Activated CD4-positive, alpha-beta memory T cell treated with anti-CD3 and anti-CD28 coated beads for 36 hours (primary cell): Measurements from ENCODE around the gene TBCD. TPM values are rescaled to one million over a fixed set of nuclear protein-coding genes. Genes with fewer than 3 reads are reported as not detected.

ENCODE experiments used
- CTCF ChIA-PET: fragments of 350-600 bp; sonication (Branson Sonifier 250); formaldehyde crosslinking; loops from one replicate; lab custom pipeline; 2021; ENCODE audit warnings: antibody characterized with exemption, inconsistent platforms; lab: Charles Lee
- POLR2A ChIA-PET: fragments of 350-600 bp; sonication (Branson Sonifier 250); formaldehyde crosslinking; loops from one replicate; lab custom pipeline; 2021; ENCODE audit warnings: antibody characterized with exemption; lab: Charles Lee
- DNase-seq: peaks from one replicate; pipeline ENCODE4 v3.0.0-alpha.2; 2020
- H3K27ac Mint-ChIP-seq: one replicate; pipeline ENCODE4 v1.8.0; 2021; ENCODE audit warnings: mixed read lengths
- H3K27me3 Mint-ChIP-seq: one replicate; pipeline ENCODE4 v1.8.0; 2021; ENCODE audit warnings: mixed read lengths
- H3K36me3 Mint-ChIP-seq: one replicate; pipeline ENCODE4 v1.8.0; 2021; ENCODE audit warnings: mixed read lengths
- H3K4me1 Mint-ChIP-seq: one replicate; pipeline ENCODE4 v1.8.0; 2021; ENCODE audit warnings: low read depth, mixed read lengths
- H3K4me3 Mint-ChIP-seq: one replicate; pipeline ENCODE4 v1.8.0; 2021; ENCODE audit warnings: mild to moderate bottlenecking, mixed read lengths
- H3K9me3 Mint-ChIP-seq: one replicate; pipeline ENCODE4 v1.8.0; 2021; ENCODE audit warnings: mixed read lengths
- intact Hi-C: fragments of 100-400 bp; cut with micrococcal nuclease; formaldehyde crosslinking; loops from one replicate; pipeline ENCODE4 v1.15.1; 2023
- total RNA-seq, 2 experiments: library from RNA; stranded (reverse); gene quantifications; one replicate each; pipeline ENCODE4 v1.2.3, GENCODE V29; 2021

The TBCD gene
- total RNA-seq, 2 experiments from 2014 or later = 97.0 to 98.2 TPM

GRCh38 chr17:82889496-82890338 lies 137.9 kb downstream of the TBCD start:
- DNase-seq = no peak
- H3K27ac Mint-ChIP-seq = no peak overlapping the region
- ChIA-PET POLR2A (no interaction called here), CTCF (no interaction called here)
- H3K36me3 Mint-ChIP-seq = peaks cover 7% of the 10 kb centered on the region
- H3K4me1 Mint-ChIP-seq = peaks cover 52% of the 10 kb centered on the region
- no peak overlapping the region for H3K4me3 Mint-ChIP-seq
- H3K27me3 Mint-ChIP-seq = no peaks in the 10 kb centered on the region
- intact Hi-C loops = loop anchor here (10.0 kb wide), 1 partner anchor 165 kb away; no protein-coding TSS in a partner anchor
- H3K9me3 Mint-ChIP-seq = no peaks in the 10 kb centered on the region

- Mint-ChIP-seq H3K9me3 (no peaks in the 10 kb centered on the region), H3K4me1 (peaks cover 51% of the 10 kb centered on the region), H3K27me3 (no peaks in the 10 kb centered on the region), H3K4me3 (no peak overlapping the region), H3K36me3 (peaks cover 7% of the 10 kb centered on the region), H3K27ac (no peak overlapping the region)
- intact Hi-C loops = no loop called here
- POLR2A ChIA-PET = no interaction called here
- no peak for DNase-seq
- CTCF ChIA-PET = no interaction called here
Observed at GRCh38 chr17:82890339-82890730, 138.5 kb downstream of the TBCD start.

- ChIA-PET CTCF (no interaction called here), POLR2A (no interaction called here)
- H3K4me3 Mint-ChIP-seq = no peak overlapping the region
- peaks cover 47% of the 10 kb centered on the region for H3K4me1 Mint-ChIP-seq
- peaks cover 7% of the 10 kb centered on the region for H3K36me3 Mint-ChIP-seq
- no peak for DNase-seq
- H3K9me3 Mint-ChIP-seq = no peaks in the 10 kb centered on the region
- intact Hi-C loops = no loop called here
- no peaks in the 10 kb centered on the region for H3K27me3 Mint-ChIP-seq
- no peak overlapping the region for H3K27ac Mint-ChIP-seq
Observed at GRCh38 chr17:82890926-82891678, 139.2 kb downstream of the TBCD start.

GRCh38 chr17:82891911-82892310 lies 140.0 kb downstream of the TBCD start:
- Mint-ChIP-seq H3K9me3 (no peaks in the 10 kb centered on the region), H3K27me3 (no peaks in the 10 kb centered on the region), H3K27ac (no peak overlapping the region), H3K4me3 (no peak overlapping the region), H3K4me1 (peaks cover 45% of the 10 kb centered on the region), H3K36me3 (peaks cover 8% of the 10 kb centered on the region)
- intact Hi-C loops = no loop called here
- CTCF ChIA-PET = interaction anchor here (1.1 kb wide), 1 partner anchor 28 kb away, joined by 3 read pairs; no protein-coding TSS in a partner anchor
- DNase-seq = no peak
- POLR2A ChIA-PET = no interaction called here

- no peaks in the 10 kb centered on the region for H3K9me3 Mint-ChIP-seq
- peak overlapping the region; percentile 87 for H3K27ac Mint-ChIP-seq
- ChIA-PET POLR2A (interaction anchor here (1.4 kb wide), 1 partner anchor 29 kb away, joined by 4 read pairs; no protein-coding TSS in a partner anchor), CTCF (interaction anchor here (0.9 to 1.6 kb wide), 5 partner anchors 15 to 111 kb away, joined by 3 to 6 read pairs (median 4); no protein-coding TSS in a partner anchor)
- intact Hi-C loops = loop anchor here (1.0 kb wide), 3 partner anchors 8 to 111 kb away; no protein-coding TSS in a partner anchor
- no peaks in the 10 kb centered on the region for H3K27me3 Mint-ChIP-seq
- H3K36me3 Mint-ChIP-seq = peaks cover 5% of the 10 kb centered on the region
- peak overlapping the region; percentile 55 for H3K4me3 Mint-ChIP-seq
- H3K4me1 Mint-ChIP-seq = peaks cover 36% of the 10 kb centered on the region
- DNase-seq = peak; percentile 82
Observed at GRCh38 chr17:82892899-82893565, 141.2 kb downstream of the TBCD start.

- peak overlapping the region; percentile 55 for H3K4me3 Mint-ChIP-seq
- ChIA-PET CTCF (interaction anchor here (0.9 to 1.6 kb wide), 3 partner anchors 14 to 24 kb away, joined by 4 to 6 read pairs (median 5); no protein-coding TSS in a partner anchor), POLR2A (interaction anchor here (1.4 kb wide), 1 partner anchor 30 kb away, joined by 4 read pairs; no protein-coding TSS in a partner anchor)
- peaks cover 36% of the 10 kb centered on the region for H3K4me1 Mint-ChIP-seq
- no peaks in the 10 kb centered on the region for H3K9me3 Mint-ChIP-seq
- H3K27ac Mint-ChIP-seq = peak overlapping the region; percentile 87
- H3K27me3 Mint-ChIP-seq = no peaks in the 10 kb centered on the region
- H3K36me3 Mint-ChIP-seq = peaks cover 8% of the 10 kb centered on the region
- intact Hi-C loops = loop anchor here (1.0 kb wide), 3 partner anchors 8 to 111 kb away; no protein-coding TSS in a partner anchor
- peak; percentile 32 for DNase-seq
Observed at GRCh38 chr17:82893779-82894178, 141.9 kb downstream of the TBCD start.

GRCh38 chr17:82894389-82894788 lies 142.5 kb downstream of the TBCD start:
- peaks cover 8% of the 10 kb centered on the region for H3K36me3 Mint-ChIP-seq
- ChIA-PET CTCF (no interaction called here), POLR2A (interaction anchor here (1.4 kb wide), 1 partner anchor 30 kb away, joined by 4 read pairs; no protein-coding TSS in a partner anchor)
- H3K27ac Mint-ChIP-seq = peak overlapping the region; percentile 87
- H3K4me3 Mint-ChIP-seq = no peak overlapping the region
- no peaks in the 10 kb centered on the region for H3K27me3 Mint-ChIP-seq
- no peak for DNase-seq
- peaks cover 36% of the 10 kb centered on the region for H3K4me1 Mint-ChIP-seq
- intact Hi-C loops = no loop called here
- H3K9me3 Mint-ChIP-seq = no peaks in the 10 kb centered on the region

- H3K4me1 Mint-ChIP-seq = peaks cover 37% of the 10 kb centered on the region
- peaks cover 8% of the 10 kb centered on the region for H3K36me3 Mint-ChIP-seq
- intact Hi-C loops = no loop called here
- no peaks in the 10 kb centered on the region for H3K9me3 Mint-ChIP-seq
- DNase-seq = no peak
- H3K4me3 Mint-ChIP-seq = no peak overlapping the region
- POLR2A ChIA-PET = no interaction called here
- H3K27ac Mint-ChIP-seq = no peak overlapping the region
- CTCF ChIA-PET = no interaction called here
- no peaks in the 10 kb centered on the region for H3K27me3 Mint-ChIP-seq
Observed at GRCh38 chr17:82895087-82895486, 143.2 kb downstream of the TBCD start.

- H3K4me1 Mint-ChIP-seq = peaks cover 40% of the 10 kb centered on the region
- peaks cover 8% of the 10 kb centered on the region for H3K36me3 Mint-ChIP-seq
- no peak for DNase-seq
- no peaks in the 10 kb centered on the region for H3K27me3 Mint-ChIP-seq
- H3K4me3 Mint-ChIP-seq = no peak overlapping the region
- ChIA-PET CTCF (no interaction called here), POLR2A (interaction anchor here (0.5 kb wide), 1 partner anchor 105 kb away, joined by 4 read pairs; no protein-coding TSS in a partner anchor)
- intact Hi-C loops = no loop called here
- H3K27ac Mint-ChIP-seq = no peak overlapping the region
- H3K9me3 Mint-ChIP-seq = no peaks in the 10 kb centered on the region
Observed at GRCh38 chr17:82896071-82897000, 144.5 kb downstream of the TBCD start.

GRCh38 chr17:82897514-82898249 lies 145.8 kb downstream of the TBCD start:
- DNase-seq = no peak
- no peak overlapping the region for H3K4me3 Mint-ChIP-seq
- peaks cover 35% of the 10 kb centered on the region for H3K4me1 Mint-ChIP-seq
- ChIA-PET CTCF (no interaction called here), POLR2A (no interaction called here)
- peaks cover 11% of the 10 kb centered on the region for H3K36me3 Mint-ChIP-seq
- H3K27me3 Mint-ChIP-seq = no peaks in the 10 kb centered on the region
- no peak overlapping the region for H3K27ac Mint-ChIP-seq
- intact Hi-C loops = no loop called here
- H3K9me3 Mint-ChIP-seq = no peaks in the 10 kb centered on the region
